ENCODE data around the gene RASA4B.

Gene RASA4B

DNA sequence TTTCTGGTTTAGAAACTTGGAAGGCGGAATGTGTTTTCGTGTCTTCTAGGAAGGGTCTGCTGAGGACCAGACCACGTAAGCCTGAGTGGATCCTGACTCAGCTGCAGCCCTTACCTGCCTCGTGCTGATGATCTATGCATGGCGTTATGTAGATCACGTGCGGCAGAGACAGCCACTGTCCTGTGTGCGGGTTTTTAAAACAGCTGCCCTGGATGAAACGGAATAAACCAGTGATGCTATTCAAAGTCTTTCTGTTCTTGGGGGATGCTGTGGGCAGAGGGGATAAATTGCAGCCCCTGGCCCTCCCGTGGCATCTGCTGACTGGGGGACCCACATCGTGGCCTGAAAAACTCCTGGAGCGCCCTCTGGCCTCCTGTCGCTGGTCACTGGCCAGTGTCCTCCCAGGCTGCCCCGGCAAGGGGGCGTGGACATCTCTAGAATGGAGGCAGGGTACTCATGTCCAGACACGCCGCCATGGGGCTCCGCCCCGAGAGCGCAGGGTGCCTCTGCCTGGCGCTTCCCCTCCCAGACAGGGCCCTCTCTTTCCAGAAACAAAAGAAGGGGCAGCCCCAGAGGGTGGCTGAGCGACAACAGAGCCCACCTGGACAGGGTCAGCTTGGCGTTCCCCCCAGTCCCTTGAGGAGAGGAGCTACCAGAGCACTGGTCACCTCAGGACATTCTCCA is 66.1 kb downstream of the RASA4B start:
- no peak for DNase-seq

DNA sequence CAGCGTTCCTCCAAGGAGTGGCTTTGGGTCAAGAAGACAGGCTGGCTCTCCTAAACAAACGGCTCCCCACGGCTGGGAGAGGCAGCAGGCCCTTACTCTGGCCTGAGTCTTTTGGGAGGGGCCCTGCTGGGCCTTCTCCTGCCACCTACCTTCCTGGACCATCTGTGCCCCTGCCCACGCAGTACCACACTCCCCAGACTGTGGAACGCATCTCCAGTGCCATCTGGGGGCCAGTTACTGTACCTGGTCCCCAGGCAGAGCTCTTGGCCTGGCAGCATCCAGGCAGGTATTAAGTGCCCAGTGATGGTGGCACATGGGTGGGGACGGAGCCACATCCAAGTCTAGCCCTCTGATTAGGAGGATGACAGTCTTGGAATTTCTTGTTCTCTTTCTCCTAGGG is 67.3 kb downstream of the RASA4B start:
- DNase-seq, result peak; percentile 54 to 64

DNA sequence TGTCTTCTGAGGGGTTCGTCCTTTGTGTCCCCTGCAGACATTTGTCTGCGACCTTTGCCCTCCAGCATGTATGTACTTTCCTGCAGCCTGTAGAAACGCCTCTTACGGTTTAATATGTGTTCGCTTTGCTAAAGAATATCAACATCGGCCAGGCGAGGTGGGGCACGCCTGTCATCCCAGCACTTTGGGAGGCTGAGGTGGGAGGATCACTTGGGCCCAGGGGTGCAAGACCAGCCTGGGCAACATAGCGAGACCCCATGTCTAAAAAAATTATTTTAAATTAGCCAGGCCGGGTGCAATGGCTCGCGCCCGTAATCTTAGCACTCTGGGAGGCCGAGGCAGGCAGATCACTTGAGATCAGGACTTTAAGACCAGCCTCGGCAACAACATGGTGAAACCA is 68.4 kb downstream of the RASA4B start:
- DNase-seq, result no peak

DNA sequence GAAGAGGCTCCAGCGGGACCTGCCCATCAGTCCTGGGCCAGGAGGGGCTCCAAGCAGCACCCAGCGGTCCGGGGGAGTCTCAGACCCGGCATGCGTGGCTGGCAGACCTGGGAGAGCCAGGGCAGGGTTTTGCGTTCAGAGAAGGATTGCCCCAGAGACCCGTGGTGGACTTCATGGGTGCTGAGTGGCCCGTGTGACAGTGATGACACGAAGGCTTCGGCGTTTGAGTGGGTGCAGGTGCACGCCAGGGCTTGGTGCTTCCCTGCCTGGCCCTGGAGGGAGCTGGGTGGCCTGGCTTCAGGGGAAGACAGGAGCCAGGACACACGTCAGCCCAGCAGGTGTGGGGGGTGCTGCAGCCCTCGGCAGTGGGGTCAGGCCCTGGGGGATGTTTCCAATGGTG is 70.3 kb downstream of the RASA4B start:
- no peak for DNase-seq

DNA sequence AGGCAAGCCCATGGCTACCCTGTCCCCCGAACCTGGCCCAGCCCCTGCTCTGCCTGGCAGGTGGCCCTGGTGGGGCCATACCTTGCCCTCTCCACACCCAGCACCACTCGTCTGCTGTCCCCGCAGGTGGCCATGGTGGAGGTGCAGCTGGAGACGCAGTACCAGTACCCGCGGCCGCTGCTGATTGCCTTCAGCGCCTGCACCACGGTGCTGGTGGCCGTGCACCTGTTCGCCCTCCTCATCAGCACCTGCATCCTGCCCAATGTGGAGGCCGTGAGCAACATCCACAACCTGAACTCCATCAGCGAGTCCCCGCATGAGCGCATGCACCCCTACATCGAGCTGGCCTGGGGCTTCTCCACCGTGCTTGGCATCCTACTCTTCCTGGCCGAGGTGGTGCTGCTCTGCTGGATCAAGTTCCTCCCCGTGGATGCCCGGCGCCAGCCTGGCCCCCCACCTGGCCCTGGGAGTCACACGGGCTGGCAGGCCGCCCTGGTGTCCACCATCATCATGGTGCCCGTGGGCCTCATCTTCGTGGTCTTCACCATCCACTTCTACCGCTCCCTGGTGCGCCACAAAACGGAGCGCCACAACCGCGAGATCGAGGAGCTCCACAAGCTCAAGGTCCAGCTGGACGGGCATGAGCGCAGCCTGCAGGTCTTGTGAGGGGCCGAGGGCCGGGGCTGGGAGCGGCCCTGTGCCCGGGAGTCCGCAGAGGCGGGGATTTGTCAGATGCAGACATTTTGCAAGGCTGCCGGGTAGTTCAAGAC is 71.0 kb downstream of the RASA4B start:
- DNase-seq, result no peak

DNA sequence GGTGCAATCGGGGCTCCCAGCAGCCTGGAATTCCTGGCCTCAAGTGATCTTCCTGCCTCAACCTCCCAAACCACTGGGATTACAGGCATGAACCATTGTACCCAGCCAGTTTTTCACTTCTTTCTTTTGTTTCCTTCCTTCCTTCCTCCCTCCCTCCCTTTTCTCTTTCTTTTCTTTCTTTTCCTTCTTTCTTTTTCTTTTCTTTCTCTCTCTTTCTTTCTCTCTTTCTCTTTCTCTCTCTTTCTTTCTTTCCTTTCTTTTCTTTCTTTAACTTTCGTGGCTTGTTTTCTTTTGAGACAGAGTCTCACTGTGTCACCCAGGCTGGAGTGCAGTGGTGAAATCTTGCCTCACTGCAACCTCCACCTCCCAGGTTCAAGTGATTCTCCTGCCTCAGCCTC is 71.9 kb downstream of the RASA4B start:
- DNase-seq, result no peak

DNA sequence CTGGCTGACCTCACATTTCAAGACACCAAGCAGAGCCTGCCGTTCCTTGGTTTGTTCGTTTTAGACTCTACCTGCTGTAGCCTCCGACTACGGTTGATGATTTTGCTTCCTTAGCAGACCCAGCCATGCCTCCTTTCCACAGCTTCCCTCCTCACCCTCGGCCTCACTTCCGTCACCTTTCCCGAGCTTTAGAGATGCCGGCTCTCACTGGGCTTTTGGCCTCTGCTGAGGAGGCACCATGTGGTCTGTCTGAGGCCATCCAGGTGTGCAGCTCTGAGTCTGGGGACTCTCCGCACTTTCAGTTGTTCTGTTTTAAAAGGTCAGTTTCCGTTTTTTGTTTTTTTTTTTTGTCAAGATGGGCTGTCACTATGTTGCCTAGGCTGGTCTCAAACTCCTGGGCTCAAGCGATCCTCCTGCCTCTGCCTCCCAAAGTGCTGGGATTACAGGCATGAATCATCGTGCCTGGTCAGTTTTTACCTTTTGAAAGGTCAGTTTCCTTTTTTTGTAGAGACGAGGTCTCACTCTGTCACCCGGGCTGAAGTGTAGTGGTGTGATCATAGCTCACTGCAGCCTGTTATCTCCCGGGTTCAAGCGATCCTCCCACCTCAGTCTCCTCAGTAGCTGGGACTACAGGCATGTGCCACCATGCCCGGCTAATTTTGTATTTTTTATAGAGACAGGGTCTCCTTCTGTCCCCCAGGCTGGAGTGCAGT is 72.5 kb downstream of the RASA4B start:
- DNase-seq, result no peak

DNA sequence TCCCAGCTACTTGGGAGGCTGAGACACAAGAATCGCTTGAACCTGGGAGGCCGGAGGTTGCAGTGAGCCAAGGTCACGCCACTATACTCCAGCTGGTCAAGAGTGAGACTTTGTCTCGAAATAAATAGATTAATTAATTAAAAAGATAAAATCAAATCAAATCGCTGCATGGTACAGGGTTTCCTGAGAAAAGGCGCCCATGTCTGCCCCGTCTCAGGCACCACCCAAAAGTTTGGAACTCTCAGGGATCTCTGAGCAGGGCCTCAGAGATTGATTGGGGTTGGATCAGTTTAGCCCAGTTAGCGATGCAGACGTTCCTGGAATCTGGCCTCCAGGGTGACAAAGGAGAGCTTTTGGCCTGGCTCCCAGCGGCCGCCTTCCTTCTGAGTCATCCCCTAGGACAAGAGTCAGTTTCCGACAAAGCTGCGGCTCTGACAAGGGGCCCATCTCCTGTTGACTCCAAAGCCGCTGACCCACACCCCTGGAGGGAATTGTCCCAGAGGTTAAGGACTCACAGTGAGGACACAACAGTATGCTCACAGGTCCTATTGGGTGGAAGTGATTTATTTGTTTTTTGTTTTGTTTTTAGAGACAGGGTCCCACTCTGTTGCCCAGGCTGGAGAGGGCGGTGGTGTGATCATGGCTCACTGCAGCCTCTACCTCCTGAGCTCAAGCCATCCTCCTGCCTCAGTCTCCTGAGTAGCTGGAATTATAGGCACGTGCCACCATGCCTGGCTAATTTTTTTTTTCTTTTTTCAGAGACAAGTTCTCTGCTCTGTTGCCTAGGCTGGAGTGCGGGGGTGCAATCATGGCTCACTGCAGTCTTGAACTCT is 77.4 kb downstream of the RASA4B start:
- DNase-seq, result no peak

DNA sequence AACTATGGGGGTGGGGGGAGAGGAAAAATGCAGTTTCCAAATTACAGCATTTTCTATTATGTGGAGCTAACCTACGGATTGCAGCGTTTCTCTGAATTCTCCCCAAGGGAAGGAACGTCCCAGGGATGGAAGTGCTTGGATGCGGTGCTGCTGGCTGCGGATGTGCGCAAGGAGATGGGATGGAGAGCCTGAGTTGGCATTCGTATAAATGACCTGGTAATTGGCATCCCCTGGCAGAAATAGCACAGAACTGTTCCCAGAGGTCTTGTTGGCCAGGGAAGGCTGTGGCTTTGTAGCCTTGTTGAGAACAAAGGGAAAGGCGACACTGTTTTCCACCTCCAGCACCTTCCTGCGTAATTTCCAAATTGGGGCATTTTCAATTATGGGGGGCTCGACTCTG is 81.5 kb downstream of the RASA4B start:
- no peak for DNase-seq

DNA sequence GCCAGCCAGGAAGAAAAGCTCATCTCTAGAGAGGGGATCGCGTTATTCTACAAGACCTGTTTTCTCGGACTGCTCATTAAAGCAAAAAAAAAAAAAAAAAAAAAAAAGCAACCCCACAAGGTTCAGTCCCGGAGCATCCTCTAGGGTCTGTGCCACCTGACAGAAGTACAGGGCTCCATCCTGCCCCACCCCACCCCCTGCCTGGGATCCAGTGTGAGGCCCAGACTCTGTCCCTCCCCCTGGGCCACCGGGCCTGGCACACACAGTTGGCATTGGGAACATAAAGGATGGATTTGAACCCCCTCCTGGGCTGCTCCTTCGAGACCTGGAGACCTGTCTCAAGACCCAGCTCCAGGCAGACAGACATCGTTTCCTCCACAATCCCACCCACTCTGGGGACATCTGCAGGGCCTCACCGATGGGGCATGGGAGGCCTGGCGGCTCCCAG is 83.5 kb downstream of the RASA4B start:
- DNase-seq, result peak in 1 of 2 experiments; percentile 45

DNA sequence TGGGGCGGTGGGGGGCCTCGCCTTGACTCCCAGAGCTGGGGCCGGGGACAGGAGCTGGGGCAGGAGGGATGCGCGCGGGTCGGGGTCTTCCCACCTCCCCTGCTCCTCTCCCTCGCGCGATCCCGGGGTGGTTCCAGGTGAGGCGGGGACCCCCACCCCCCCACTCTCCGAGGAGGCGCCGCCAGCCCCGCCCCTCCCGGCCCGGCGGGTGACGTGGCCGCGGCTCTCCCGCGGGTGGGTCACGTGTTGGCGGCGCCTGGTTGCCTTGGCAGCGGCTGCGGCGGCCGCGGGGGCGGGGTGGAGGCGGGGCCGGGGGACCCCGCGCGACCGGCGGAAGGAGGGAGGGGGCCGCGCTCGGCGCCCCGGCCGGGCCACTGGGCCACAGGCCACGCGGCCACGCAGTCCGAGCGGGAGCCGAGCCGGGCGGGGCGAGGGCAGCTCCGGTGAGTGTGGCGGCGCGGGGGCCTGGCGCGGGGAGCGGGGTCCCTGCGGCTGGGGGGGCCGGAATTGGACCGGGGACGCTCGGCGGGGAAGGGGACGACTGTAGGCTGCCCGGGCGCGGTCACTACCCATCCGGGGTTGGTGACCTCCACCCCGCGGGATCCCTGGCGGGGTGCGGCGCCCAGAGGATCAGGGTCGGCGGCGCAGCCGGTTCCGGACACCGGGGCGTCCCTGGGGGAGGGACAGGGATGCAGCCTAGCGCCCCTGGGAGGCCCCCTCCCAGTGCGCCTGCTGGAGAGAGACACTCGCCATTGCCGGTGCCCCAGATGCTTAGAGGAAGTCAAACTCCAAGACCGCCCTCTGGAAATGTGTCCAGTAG is 84.1 kb downstream of the RASA4B start, which contains the start of gene ORAI2:
ORAI2 (plus strand) TSS at position 357 of the 820 bp plus-strand sequence. CDS start 5,382 bp downstream, outside the sequence.
- DNase-seq, result peak; percentile 85 to 90

All from activated T-cell treated with anti-CD3 and anti-CD28 coated beads, Interleukin-2, amount 50 U/mL, for 48 hours (primary cell).